Activated effector memory CD4-positive, alpha-beta T cell treated with anti-CD3 and anti-CD28 coated beads, Interleukin-2, amount 50 U/mL, for 16 hours (primary cell): ENCODE results near the gene GPR52.
"Not testable (repeated sequence)": the region's sequence is repeated elsewhere in the genome, so short reads cannot be mapped to it uniquely, and the experiment has no call there.

ENCODE experiments used
- DNase-seq: peaks from one replicate; pipeline ENCODE4 v3.0.0-alpha.2; 2020

GPR52 gene, protein sequence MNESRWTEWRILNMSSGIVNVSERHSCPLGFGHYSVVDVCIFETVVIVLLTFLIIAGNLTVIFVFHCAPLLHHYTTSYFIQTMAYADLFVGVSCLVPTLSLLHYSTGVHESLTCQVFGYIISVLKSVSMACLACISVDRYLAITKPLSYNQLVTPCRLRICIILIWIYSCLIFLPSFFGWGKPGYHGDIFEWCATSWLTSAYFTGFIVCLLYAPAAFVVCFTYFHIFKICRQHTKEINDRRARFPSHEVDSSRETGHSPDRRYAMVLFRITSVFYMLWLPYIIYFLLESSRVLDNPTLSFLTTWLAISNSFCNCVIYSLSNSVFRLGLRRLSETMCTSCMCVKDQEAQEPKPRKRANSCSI

DNA sequence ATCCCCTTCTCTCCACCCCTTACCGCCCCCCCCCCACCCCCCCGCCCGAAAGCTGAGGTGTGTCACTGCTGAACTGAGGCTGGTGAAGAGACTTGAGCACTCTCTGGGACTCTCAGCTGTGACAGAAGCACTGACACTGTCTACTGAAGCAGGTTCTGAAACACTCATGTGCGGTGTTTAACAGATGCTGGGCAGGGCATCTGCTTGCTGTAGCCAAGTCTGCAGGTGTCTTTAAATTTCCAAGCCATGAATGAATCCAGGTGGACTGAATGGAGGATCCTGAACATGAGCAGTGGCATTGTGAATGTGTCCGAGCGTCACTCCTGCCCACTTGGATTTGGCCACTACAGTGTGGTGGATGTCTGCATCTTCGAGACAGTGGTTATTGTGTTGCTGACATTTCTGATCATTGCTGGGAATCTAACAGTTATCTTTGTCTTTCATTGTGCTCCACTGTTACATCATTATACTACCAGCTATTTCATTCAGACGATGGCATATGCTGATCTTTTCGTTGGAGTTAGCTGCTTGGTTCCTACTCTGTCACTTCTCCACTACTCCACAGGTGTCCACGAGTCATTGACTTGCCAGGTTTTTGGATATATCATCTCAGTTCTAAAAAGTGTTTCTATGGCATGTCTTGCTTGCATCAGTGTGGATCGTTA, at the start of gene GPR52:
TSS of gene GPR52 (plus strand) at position 99 of the 665 bp plus-strand sequence. CDS start at position 247, 148 bp downstream.
- DNase-seq, result no peak

DNA sequence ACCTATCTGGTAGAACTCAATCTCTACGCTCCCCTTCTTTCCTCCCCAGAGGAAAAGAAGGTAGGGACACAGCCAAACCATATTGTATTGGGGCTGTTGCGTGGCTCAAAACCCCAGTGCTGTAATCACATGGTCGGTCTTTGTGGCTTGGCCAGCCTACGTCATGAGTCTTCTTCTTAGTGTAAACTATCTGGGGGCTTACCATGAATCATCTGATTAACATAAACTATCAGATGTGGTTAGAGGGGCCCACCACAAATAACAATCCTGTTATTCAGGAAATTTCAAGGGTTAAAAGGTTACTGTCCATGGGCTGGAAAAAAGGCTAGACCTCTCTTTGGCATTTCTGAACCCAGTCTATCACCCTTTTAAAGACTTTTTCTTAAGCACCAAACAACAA, 49.5 kb upstream of the GPR52 start:
- no peak for DNase-seq

DNA sequence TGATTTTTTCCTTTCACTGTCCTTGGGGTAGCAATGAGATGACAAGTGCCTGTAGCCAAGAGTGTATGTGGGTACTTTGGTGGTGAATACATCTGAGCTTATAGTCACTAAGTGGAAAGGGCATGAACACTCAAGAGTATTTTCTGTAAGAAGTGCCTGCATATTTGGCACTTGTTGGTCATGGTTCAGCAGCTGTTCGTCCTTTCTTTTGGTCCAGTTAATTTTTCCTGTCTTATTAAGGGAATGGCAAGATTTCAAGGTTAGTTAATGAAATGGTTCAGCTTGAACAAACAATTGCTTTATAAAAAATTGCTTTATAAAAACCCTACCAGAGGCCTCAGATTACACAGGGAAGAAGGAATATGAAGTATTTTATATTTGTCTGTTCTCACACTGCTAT, 48.6 kb upstream of the GPR52 start:
- no peak for DNase-seq

DNA sequence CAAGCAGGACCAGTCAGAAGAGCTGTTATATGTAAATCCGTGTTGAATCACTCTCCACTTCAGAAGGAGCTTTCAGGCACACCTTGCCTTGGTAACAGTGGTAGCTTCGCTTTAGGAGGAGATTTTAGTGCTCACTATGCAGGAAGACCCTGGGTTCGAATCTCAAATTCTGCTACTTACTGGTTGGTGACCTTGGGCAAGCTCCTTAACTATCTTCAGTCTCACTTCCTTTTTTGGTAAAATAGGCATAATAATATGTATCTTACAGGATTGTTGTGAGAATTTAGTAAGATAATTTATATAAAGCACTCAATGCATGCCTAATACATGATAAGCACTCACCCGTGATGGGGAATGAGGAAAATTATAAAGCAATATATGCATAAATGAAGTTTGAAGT, 46.7 kb upstream of the GPR52 start:
- DNase-seq, result no peak

DNA sequence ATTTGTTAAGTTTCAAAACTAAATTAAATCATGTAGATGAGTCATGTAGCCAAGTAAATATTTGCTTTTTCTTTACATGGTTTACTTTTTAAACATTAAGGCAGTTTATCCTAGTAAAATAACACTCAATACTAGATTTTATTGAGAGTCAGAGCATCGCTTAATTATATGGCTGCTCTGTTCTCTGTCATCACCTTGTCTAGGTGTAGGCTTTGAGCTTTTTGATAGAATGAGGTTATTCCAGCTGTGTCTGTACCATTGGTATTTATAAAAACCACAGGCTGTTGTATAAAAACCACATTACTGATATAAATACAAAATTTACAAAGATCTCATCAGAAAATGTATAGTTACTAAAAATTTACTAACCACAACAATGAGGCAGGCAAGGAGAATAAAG, 42.5 kb upstream of the GPR52 start:
- DNase-seq, result no peak

DNA sequence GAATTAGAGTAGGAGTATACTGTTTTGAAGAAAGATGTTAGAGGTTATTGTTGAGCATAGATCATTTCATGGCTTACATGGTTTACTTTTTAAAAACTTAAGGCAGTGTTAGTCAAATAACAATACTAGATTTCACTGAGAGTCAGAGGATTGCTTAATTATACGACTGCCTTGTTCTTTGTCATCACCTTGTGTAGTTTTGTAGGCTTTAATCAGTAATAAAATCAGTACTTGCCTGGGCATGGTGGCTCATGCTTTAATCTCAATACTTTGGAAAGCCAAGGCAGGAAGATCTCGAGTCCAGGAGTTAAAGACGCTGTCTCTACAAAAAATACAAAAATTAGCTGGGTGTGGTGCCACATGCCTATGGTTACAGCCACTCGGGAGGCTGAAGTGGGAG, 41.3 kb upstream of the GPR52 start:
- DNase-seq, result no peak

DNA sequence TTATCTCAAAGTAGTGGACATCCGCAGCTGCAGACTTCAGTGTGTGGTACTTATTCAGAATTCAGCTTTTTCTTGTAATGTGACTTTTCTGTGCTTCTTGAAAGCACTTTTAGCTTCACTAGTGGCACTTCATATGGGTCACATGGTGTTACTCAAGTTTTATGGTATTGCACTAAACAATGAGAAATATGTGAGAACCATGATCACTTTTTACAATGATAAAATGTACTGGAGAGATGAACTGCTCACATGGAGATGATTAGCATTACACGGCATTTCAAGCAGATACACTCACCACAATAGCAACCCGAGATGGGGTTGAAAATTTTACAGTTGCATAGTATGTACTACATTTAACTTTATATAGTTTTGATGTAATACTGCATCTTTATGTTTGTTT, 40.1 kb upstream of the GPR52 start:
- DNase-seq, result no peak

DNA sequence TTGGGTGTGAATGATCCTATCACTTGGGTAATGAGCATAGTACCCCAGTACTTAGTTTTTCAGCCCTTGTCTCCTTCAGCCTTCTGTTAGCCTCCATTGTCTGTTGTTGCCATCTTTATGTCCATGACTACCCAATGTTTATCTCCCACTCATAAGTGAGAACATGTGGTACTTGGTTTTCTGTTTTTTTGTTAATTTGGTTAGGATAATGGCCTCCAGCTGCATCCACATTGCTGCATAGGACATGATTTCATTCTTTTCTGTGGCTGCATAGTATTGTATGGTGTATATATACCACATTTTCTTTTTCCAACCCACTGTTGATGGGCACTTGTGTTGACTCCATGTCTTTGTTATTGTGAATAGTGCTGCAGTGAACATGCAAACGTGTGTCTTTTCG, 39.6 kb upstream of the GPR52 start:
- no peak for DNase-seq

DNA sequence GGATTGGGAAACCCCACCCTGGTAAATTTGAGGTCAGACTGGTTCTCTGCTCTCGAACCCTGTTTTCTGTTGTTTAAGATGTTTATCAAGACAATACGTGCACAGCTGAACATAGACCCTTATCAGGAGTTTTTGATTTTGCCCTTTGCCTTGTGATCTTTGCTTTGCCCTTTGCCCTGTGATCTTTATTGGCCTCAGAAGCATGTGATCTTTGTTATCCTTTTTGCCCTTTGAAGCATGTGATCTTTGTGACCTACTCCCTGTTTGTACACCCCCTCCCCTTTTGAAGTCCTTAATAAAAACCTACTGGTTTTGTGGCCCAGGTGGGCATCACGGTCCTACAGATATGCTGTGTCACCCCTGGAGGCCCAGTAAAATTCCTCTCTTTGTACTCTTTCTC, 38.0 kb upstream of the GPR52 start:
- not testable (repeated sequence) for DNase-seq

DNA sequence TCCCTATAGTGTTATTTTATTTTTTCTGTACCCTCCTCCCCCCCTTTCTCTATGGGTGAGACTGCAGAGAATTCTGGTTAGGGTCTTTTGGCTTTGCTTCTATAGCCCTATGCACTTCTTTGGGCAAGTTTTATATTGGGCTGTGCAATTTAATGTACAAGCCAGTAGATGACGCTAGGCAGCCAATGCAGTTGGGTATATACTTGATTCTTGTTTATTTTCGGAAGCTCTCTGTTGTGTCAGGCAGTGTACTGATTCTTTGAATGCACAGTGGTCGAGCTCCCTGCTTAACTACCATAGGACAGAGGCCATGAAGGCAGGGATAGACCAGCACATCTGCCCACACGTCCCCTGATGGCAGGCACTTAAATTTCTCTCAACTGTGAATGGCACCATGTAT, 34.1 kb upstream of the GPR52 start:
- no peak for DNase-seq

DNA sequence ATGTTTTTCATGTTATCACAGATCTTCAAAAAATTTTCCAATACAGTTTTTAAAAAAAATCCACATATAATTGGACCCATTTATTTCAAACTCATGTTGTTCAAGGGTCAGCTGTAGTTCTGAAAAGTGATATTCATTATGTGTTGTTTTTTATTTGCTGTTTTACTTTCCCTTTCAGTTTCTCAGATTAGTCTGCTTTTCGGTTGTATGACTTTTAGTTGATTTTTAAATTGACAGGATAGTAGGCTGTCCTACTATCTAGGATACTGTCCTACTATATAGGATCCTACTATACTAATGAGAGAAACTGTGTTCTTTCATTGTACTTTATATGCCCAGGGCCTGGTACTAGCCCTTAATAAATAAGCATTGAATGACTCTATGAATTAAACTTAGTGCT, 33.6 kb upstream of the GPR52 start:
- no peak for DNase-seq

DNA sequence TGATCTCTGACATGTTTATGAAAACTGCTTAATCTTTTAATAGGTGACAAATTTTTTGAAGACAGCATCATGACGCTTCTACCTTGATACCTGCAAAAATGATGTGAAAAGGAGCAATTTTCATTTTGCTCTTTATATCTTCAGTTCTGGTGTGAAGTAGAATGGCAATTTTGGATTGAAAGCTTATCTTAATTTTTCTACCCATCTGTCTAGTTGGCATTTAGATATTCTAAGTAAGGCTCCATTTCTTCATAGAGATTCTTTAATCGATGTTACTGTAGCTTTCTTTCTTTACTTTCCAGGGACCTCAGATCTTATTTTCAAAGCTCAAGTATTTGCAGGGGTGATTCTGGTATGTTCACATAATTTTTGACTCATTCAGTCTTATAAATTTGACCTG, 32.3 kb upstream of the GPR52 start:
- no peak for DNase-seq

DNA sequence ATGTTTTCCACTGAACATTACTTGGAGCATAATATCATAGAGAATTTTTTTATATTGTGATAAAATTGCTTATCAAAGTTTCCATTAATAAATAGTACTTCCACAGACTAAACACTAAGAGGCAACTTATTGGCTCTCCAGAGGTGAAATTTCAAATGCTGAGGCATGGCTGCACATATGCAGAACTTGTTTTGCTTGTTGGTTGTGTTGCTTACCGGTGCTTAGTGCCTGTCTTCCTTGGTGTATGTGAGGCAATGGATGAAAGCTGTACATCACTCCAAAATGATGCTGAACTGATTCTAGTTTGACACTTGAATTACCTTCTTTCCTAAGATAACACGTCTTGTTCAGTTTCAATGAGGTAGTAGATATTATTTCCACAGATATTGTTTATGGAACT, 29.8 kb upstream of the GPR52 start:
- no peak for DNase-seq

DNA sequence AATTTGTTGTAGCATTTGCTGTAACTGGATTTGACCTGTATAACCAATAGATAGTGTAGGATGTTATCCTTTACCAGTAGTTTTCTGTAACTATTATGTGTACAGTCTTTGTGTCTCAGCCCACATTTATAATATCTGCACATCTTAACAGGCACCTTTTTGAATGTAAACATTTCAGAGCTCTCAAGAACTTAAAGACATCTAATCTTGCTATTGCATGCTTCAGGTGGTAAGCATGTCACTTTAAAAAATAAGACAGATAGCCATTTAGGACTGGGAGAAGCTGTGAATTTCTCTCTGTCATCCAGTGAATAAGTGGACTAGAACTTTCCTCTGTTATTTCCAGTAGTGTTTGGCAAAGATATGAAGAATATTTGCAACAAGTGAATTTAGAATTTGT, 22.6 kb upstream of the GPR52 start:
- DNase-seq, result no peak

DNA sequence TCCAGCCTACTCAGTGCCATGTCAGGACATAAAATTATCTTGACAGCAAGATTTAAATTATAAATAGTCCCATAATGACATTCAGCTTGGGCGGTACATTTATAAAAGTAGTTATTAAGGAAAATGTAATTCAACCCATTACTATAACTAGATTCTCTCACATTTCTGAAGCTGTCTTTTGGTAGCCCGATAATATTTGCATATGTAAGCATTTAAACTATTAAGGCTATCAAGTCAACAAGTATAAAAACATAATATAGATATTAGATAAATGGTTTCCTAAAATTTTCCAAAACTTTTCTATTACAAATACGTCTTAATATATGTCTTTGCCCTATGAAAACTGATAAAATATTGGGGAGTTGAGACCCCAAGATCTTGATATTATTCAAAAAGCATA, 21.6 kb upstream of the GPR52 start:
- DNase-seq, result no peak

DNA sequence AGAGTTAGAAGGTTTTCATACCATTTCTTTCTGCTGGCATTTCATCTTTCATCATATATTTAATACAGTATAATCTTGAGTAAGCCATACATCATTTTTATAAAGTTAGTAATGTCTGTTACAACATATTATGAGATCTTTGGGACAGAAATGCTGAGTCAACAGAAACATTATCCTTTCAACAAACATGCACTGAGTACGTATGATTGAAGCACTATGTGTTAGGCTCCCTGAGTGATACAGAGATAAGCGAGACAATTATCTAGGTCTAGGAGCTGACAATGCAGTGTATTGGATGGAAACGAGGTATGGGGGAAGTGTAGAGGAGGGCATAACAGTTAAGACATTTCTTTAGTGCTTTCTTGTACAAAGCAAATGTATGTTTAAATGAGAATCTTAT, 19.7 kb upstream of the GPR52 start:
- DNase-seq, result no peak

DNA sequence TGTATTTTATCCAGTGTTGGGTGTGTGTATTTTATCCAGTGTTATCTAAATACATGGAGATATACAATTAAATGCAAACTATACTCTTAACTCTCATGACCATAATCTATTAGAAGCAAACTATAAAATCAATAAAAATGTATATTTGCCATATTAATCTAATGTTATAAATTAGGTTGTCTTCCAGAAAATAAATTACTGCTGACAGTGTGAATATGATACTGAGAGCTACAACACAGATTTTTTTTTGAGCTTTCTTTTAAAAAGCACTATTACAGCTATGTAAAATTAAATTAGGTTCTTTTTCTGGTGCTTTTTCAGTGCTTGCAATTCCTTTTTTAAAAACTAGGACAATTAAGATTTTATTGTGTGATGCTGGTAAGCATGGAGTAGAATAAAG, 19.0 kb upstream of the GPR52 start:
- DNase-seq, result no peak

DNA sequence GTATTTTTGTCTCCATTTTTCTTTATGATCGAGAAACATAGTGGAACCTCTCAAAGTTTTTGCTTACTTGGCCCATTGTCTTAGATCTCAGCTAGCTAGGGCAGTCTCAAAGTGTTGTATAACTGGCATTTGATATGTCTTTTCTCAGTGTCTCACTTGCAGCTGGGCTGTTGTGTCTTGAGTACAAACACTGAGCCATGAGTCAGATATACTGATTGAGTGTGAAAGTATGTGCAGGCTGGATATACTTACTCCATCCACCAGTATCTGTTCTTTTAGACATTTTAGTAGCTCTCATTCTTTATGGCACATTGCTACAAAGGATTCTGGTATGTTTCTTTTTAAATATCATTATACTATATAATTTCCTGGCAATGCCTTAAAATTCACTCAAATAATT, 14.3 kb upstream of the GPR52 start:
- DNase-seq, result no peak

DNA sequence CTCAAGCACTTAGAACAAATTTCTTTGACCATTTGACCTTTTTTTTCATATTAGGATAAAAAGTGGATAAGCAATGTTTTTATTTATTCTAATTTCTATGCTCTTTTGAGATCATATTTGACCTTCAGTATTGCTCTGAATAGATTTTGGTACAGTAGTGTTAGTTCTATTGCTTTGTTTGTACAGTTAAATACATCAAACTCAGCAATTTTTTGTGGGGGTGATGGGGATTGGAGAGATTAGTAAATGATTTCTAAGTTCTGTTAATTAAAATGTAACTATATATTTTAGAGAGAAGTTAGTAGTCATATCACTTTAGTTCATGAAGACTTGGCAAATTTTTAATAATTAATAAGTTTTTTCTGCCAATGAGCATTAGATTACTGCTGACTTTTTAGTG, 2.4 kb upstream of the GPR52 start:
- no peak for DNase-seq

DNA sequence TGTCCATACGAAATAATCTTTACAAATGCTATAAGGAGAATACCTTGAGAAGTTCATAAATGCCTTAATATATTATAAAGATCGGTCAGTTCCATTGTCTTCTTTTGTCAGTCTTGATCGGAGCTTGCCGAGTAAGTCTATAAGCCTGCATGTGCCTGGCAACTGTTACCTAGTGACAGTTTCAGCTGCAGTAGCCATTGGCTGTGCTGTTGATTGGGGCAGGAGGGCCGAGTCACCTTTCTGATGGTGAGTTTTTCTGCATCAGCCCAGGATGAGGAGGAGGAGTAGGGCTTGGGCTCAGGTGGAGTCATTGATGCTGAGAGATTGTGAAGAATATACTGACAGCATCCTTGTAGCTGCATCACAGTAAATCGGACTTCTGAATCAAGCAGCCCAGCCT, 1.9 kb upstream of the GPR52 start:
- DNase-seq, result no peak

DNA sequence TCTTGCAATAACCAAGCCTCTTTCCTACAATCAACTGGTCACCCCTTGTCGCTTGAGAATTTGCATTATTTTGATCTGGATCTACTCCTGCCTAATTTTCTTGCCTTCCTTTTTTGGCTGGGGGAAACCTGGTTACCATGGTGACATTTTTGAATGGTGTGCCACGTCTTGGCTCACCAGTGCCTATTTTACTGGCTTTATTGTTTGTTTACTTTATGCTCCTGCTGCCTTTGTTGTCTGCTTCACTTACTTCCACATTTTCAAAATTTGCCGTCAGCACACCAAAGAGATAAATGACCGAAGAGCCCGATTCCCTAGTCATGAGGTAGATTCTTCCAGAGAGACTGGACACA, 743 bp downstream of the GPR52 start:
- no peak for DNase-seq

DNA sequence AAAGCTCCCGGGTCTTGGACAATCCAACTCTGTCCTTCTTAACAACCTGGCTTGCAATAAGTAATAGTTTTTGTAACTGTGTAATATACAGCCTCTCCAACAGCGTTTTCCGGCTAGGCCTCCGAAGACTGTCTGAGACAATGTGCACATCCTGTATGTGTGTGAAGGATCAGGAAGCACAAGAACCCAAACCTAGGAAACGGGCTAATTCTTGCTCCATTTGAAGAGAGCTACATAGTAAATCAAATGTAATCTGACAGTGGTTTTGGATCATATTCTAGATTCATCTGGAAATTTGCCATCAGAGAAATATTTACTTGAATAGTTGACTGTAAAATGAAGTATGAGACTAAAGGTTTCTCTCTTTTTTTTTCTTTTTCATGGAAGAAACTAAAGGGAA, 1.2 kb downstream of the GPR52 start:
- DNase-seq, result no peak

DNA sequence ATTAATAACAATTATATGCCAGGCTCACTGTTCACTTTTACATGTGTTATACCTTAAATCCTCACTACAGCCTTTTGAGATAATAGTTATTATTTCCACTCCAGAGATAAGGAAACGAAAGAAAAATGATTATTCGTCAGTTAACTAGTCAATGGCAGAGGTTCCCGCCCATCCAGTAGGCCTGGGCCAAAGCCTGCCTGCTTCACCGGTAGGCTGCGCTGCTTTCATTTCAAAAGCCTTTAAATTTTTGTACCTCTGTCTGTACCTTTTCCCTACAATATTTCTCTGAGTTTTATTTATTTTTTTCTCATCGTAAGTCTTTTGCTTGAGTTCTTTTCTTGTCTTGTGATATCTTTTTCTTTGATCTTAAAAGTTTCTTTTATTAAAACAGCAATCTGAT, 3.6 kb downstream of the GPR52 start:
- no peak for DNase-seq

DNA sequence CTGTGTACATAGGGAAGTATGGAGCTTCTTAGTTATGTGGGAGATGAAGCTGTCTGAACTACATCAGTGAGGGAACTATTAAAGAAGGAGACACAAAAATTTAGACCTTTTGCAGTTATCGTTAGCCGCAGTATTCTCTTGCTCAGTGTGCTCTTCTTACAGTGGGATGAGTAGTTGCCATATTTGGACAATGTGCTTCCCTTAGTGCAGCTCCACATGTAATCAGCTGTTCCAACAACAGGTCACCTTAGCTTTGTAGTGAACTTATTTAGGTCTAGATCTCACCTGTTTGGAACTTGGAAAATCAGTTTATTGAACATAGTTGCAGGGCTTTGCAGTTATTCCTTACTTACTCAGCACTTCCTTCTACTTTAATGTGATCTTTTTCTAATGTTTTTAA, 18.1 kb downstream of the GPR52 start:
- DNase-seq, result no peak

DNA sequence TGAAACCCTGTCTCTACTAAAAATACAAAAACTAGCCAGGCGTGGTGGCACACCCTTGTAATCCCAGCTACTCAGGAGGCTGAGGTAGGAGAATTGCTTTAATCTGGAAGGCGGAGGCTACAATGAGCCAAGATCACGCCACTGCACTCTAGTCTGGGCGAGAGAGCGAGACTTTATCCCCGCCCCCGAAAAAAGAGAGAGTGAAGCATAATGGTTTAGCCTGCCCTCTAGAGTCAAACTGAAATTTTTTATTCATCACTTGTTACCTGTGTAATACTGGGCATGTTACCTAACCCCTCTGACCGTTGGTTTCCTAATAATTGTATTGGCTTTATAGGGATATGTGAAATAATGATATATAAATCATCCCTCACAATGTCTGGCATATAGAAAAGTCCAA, 18.8 kb downstream of the GPR52 start:
- DNase-seq, result no peak
